Activated T-helper 2 cell treated with anti-CD3 and anti-CD28 coated beads, Interferon-gamma antibody, Interleukin-2, Interleukin-4, amounts not matched to agents 10 μg/mL and 5 μg/mL and 100 μg/mL, durations not matched to agents 14 hours and 24 hours and 36 hours (primary cell): Measurements from ENCODE around the gene F13A1. TPM values are rescaled to one million over a fixed set of nuclear protein-coding genes. Genes with fewer than 3 reads are reported as not detected.

Experiments
- DNase-seq: peaks from one replicate; pipeline ENCODE4 v3.0.0; 2021; ENCODE audit warnings: low spot score
- H3K27ac Mint-ChIP-seq: one replicate; pipeline ENCODE4 v1.8.0; 2021; ENCODE audit warnings: mixed read lengths
- H3K27me3 Mint-ChIP-seq: one replicate; pipeline ENCODE4 v1.8.0; 2021; ENCODE audit warnings: low read depth, mixed read lengths
- H3K36me3 Mint-ChIP-seq: one replicate; pipeline ENCODE4 v1.8.0; 2021; ENCODE audit warnings: low read depth, mixed read lengths
- H3K4me1 Mint-ChIP-seq: one replicate; pipeline ENCODE4 v1.8.0; 2021; ENCODE audit warnings: low read depth, mixed read lengths
- H3K4me3 Mint-ChIP-seq: one replicate; pipeline ENCODE4 v1.8.0; 2021; ENCODE audit warnings: low read depth, mild to moderate bottlenecking, moderate library complexity, mixed read lengths
- H3K9me3 Mint-ChIP-seq: one replicate; pipeline ENCODE4 v1.8.0; 2021; ENCODE audit warnings: mixed read lengths
- intact Hi-C: fragments of 100-400 bp; cut with micrococcal nuclease; formaldehyde crosslinking; loops from one replicate; pipeline ENCODE4 v1.15.1; 2023
- total RNA-seq: library from RNA; stranded (reverse); gene quantifications from 2 replicates; pipeline ENCODE4 v1.2.3, GENCODE V29; 2022

The F13A1 gene
- total RNA-seq, 1 donor from 2014 or later = not detected

DNA sequence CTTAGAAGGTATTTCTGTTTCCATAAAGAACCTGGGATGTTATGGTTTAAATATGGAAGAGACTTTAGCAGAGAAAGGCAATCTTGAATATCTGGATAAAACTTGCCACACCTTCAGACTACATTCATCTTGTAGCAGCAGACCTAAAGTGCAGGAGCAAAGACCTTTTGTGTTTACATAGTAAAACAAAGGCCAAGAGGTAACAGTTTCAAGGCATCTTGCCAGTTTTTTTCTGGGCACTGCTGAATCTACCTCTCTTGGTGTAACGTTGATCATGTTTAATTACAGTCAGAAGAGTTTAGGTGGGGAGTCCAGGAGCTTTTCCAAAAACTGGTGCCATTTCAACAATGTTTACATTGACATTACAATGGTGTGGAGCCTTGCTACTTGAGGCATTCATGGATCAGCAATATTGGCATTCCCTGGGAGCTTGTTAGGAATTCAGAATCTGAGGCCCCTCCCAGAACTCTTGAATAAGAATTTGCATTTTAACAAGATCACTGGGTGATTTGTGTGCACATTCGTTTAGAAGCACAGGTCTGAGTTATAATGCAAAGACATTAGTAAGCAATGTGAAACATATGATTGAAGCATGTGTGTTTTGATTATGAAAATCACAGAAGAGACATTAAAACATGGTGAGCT lies 94.5 kb downstream of the F13A1 start:
- intact Hi-C loops = no loop called here
- Mint-ChIP-seq H3K4me3 (no peak overlapping the region), H3K27ac (no peak overlapping the region), H3K4me1 (no peaks in the 10 kb centered on the region), H3K36me3 (no peaks in the 10 kb centered on the region), H3K9me3 (no peaks in the 10 kb centered on the region), H3K27me3 (no peaks in the 10 kb centered on the region)
- no peak for DNase-seq

DNA sequence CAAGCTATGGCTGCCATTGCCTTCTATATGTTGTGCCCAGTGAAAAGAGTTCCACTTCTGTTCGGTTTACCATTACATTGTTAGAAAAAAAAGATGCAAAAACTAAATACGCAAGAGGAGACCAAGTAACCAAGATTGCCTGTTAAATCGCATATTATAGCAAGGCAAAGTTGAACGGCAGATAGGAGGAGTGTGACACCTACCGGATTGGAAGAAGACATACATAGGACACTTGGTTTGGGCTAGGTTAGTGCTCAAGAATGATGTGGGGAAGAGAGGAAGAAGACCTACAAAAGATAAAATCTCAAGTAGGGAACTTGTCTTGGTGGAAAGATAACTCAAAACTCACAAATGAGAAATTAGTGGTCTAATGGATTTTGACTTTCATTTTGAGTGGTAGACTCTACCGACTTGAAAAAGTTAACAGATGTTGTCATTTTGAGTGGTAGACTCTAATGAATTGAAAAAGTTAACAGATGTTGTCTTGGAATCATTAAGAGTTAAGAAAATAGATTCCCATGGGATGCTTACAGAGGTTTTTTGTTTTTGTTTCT lies 95.5 kb downstream of the F13A1 start:
- no peak for DNase-seq
- Mint-ChIP-seq H3K4me3 (no peak overlapping the region), H3K4me1 (no peaks in the 10 kb centered on the region), H3K36me3 (no peaks in the 10 kb centered on the region), H3K27ac (no peak overlapping the region), H3K9me3 (no peaks in the 10 kb centered on the region), H3K27me3 (no peaks in the 10 kb centered on the region)
- intact Hi-C loops = no loop called here

DNA sequence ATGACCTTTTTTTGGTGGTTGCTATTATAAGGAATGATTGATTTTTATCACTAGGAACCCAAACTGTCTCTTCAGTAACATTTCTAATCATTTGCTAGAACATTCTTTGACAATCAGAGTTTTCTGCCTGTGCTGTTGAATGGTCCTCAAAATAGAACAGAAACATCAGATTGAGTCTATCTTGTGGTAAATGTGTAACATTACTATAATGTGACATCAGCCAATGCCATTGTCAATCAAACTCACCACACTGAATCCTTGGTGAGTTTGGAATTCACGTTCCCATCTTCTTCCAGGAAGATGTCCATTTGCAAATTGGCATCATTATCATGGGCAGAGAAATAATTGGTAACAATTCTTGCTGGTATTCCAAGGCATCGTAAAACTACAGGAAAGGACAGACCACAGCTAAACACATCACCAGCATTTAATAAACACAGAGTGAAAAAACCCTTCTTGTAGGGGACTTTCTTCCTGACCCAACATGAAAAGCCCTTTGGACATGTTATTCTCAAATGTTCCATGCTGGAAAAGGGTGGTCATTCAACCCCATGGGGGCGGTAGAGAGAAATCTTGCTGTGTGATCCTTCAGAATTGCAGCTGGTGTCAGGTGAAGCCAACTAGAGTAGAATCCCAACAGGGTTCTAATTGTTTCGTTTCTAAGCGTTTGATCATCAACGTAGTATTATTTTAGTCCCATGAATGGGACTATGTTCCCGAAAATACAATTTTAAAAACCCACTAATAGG lies 98.5 kb downstream of the F13A1 start:
- Mint-ChIP-seq H3K9me3 (no peaks in the 10 kb centered on the region), H3K27ac (no peak overlapping the region), H3K4me1 (no peaks in the 10 kb centered on the region), H3K4me3 (no peak overlapping the region), H3K27me3 (no peaks in the 10 kb centered on the region), H3K36me3 (no peaks in the 10 kb centered on the region)
- no peak for DNase-seq
- intact Hi-C loops = no loop called here

DNA sequence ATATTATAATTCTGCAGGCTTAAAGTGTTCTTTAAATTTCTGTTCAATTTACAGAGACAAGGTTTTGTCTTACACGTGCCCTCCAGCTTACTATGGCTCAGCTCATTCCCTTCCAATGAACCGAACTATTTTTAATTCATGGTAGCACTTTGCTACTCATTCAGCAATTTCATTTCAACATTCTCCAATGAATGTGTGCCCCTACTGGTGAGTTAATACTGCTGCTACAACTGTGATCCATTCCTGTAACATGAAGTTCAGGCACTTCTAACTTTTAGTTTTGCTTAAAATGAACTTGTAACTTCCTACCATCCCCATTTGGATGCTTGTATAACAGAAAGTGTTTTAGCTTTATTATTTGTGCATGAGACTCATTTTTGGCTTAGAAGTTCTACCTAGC lies 99.7 kb downstream of the F13A1 start:
- Mint-ChIP-seq H3K27ac (no peak overlapping the region), H3K27me3 (no peaks in the 10 kb centered on the region), H3K36me3 (no peaks in the 10 kb centered on the region), H3K4me3 (no peak overlapping the region), H3K9me3 (no peaks in the 10 kb centered on the region), H3K4me1 (no peaks in the 10 kb centered on the region)
- no peak for DNase-seq
- intact Hi-C loops = no loop called here

DNA sequence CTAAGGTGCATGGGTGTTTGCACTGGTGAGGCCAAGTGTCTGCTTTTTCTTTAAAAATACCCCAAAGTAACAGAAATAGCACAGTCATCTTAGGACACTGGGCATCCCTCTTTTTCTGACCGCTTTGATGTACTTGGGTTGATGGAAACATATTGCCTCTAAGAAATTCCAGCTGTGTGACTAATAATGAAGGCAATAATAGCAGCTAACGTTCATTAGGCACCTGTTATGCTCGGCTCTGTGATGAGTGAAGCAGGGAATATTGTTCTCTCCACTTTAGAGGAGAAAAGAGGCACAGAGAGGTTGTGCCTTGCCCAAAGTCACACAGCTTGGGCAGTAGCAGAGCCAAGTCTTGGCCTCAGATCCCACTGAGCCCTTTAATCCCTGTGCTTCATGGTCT lies 100.7 kb downstream of the F13A1 start:
- Mint-ChIP-seq H3K36me3 (no peaks in the 10 kb centered on the region), H3K9me3 (no peaks in the 10 kb centered on the region), H3K4me3 (no peak overlapping the region), H3K27me3 (no peaks in the 10 kb centered on the region), H3K27ac (no peak overlapping the region), H3K4me1 (no peaks in the 10 kb centered on the region)
- intact Hi-C loops = no loop called here
- no peak for DNase-seq

DNA sequence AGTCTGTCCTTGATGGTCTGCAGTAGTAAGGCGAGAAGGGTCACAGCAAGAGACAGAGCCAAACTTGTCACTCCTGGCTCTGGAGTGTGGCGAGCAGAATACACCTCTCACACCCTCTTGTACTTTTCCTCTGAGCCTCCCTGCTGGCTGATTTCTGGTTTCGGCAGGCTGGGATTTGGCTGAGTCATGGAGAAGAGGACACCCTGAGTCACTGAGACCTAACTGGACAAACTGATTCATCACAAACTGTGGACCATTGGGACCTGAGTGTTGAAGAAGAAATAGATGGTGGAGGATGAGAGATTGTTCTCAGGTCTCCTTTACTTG lies 101.7 kb downstream of the F13A1 start:
- Mint-ChIP-seq H3K9me3 (no peaks in the 10 kb centered on the region), H3K4me1 (no peaks in the 10 kb centered on the region), H3K36me3 (no peaks in the 10 kb centered on the region), H3K27me3 (no peaks in the 10 kb centered on the region), H3K4me3 (no peak overlapping the region), H3K27ac (no peak overlapping the region)
- DNase-seq = no peak
- intact Hi-C loops = no loop called here

DNA sequence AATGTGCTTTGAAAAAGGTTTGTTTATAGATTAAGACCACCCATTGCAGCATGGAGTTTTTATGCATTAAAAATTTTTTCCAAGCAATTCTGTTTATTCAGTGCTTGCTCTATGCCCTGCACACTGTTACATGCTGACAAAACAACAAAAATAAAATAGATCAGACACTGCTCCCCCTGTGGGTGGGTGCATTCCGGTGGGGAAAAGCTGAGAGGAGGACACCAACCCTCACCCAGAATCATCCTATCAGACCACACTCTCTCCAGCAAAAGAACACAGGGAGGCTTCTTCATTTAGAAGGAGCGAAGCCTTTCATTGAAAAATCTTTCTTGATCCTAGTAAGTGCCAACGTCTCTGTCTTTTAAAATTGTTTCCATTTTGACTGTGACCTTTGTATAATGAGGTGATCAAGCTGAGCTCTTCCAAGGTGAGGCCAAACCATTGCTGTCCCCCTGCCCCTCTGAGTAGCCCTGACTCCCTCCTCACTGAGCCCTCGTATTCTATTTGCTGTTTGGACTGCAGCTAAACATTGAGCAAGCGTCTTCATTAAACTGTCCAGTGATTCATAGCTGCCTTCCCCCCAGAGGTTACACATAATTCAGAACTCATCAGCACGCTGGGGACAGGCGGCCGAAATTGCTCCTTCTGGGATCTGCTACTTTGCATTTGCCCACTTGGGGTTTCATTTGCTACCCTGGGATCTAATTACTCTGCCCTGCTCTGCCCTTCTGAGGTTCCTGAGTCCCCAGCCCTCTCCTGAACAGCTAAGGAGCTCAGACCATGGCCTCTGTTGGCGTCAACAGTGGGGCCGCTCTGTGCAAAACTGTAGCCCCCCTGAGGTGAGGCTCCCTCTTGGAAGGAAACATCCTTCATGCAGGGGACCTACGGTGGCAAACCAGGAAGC lies 102.4 kb downstream of the F13A1 start:
- intact Hi-C loops = no loop called here
- DNase-seq = no peak
- H3K27me3 Mint-ChIP-seq = no peaks in the 10 kb centered on the region

DNA sequence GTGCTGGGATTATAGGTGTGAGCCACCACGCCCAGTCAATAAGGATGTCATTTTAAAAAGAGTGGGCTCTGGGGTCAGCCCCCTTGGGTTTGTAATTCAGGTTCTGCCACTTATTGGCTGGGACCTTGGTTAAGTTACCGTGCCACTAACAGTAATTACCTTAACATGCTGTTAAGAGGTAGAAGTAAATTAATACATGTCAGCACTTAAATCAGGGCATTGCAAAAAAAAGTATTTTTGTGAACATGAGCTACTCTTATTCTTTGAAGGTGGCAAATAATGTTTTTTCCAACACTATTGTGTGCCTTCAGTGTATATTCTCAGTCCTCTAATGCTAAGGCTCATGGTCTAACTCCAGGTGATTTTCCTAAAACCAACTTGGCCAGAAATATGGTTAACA lies 109.5 kb downstream of the F13A1 start:
- no peaks in the 10 kb centered on the region for H3K36me3 Mint-ChIP-seq
- no peak for DNase-seq
- H3K4me3 Mint-ChIP-seq = no peak overlapping the region
- H3K27ac Mint-ChIP-seq = no peak overlapping the region
- no peaks in the 10 kb centered on the region for H3K27me3 Mint-ChIP-seq
- no peaks in the 10 kb centered on the region for H3K4me1 Mint-ChIP-seq
- intact Hi-C loops = no loop called here
- H3K9me3 Mint-ChIP-seq = no peaks in the 10 kb centered on the region

More for the DNA sequence above, 102.4 kb downstream of the F13A1 start:
- no peaks in the 10 kb centered on the region for H3K9me3 Mint-ChIP-seq
- H3K36me3 Mint-ChIP-seq = no peaks in the 10 kb centered on the region
- no peak overlapping the region for H3K4me3 Mint-ChIP-seq
- H3K27ac Mint-ChIP-seq = no peak overlapping the region
- H3K4me1 Mint-ChIP-seq = no peaks in the 10 kb centered on the region

DNA sequence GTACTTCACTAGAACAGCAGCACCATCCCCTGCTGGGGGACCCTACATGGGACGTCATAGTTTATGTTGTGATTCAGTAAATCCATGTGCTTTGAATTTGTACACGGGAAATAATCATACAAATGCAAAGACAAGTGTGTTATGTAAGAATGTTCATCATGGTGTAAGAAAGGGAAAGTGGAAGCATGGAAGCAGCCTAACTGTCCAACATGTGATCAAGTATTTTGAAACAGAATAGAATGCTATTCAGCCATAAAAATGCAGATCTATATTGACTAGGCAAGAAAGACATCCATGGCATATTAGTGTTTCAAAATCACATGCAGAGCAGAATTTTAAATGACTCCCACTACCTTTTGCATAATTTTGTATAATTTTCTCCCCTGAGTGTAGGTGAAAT lies 117.6 kb downstream of the F13A1 start:
- intact Hi-C loops = no loop called here
- H3K4me3 Mint-ChIP-seq = no peak overlapping the region
- no peaks in the 10 kb centered on the region for H3K36me3 Mint-ChIP-seq
- DNase-seq = no peak
- H3K9me3 Mint-ChIP-seq = no peaks in the 10 kb centered on the region
- H3K27me3 Mint-ChIP-seq = no peaks in the 10 kb centered on the region
- no peaks in the 10 kb centered on the region for H3K4me1 Mint-ChIP-seq
- H3K27ac Mint-ChIP-seq = no peak overlapping the region

DNA sequence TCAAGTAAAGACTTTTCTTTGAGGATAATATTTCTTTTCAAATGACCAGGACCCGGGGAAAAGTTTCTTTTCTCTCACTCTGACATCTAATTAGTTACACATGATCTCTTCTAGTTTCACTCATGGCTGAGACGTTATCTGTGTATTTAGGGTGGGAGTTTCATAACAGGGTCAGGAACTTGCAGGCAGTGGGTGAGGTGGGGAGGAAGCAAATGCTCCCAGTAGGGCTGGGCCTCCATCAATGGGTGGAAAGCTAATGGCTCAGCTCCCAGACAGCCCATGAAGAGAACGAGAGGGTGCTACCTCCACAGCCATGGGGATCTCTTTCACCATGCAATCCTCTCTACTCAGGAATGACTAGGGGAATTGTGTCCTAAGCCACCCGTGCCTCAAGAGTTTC lies 119.3 kb downstream of the F13A1 start:
- H3K4me1 Mint-ChIP-seq = no peaks in the 10 kb centered on the region
- no peaks in the 10 kb centered on the region for H3K9me3 Mint-ChIP-seq
- H3K27me3 Mint-ChIP-seq = no peaks in the 10 kb centered on the region
- H3K27ac Mint-ChIP-seq = no peak overlapping the region
- H3K4me3 Mint-ChIP-seq = no peak overlapping the region
- intact Hi-C loops = no loop called here
- no peak for DNase-seq
- H3K36me3 Mint-ChIP-seq = no peaks in the 10 kb centered on the region

DNA sequence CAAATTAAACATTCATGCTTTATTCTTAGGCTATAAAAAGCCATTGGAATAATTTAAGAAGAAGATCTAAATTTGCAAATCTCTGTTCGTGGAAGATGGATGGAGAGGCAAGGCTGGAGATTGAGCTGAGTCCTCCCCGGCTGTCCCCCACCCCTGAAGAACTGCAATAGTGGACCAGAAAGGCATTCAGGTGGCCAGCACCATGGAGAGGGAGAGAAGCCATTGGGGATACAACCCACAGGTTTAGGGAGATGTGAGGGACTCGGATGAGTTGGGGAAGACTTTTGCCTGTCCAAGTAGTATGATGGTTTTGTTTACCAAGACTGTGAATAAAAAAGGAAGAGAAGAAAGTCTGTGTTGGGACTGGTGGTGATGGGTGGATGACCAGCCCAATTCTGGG lies 120.8 kb downstream of the F13A1 start:
- intact Hi-C loops = no loop called here
- no peaks in the 10 kb centered on the region for H3K4me1 Mint-ChIP-seq

DNA sequence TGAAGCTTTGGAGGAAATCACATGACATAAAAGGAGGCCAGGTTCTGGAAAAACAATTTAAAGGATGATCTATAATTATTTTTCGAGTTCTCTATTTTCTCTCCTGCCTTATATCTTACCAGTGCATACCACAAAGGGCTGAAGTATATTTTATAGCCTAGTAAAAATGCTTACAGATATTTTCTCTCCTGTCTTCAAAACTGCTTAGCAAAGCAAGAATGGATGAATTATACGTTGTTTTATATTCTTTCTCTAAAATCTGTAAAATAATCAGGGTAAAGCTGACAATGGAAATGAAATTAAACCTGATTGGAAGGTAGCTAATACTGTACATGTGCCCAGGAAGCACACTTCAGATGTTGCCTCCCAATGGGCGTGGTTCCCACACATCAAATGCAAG lies 123.7 kb downstream of the F13A1 start:
- Mint-ChIP-seq H3K9me3 (no peaks in the 10 kb centered on the region), H3K4me3 (no peak overlapping the region), H3K27me3 (no peaks in the 10 kb centered on the region), H3K27ac (no peak overlapping the region), H3K4me1 (no peaks in the 10 kb centered on the region), H3K36me3 (no peaks in the 10 kb centered on the region)
- no peak for DNase-seq
- intact Hi-C loops = no loop called here

More for the DNA sequence above, 120.8 kb downstream of the F13A1 start:
- Mint-ChIP-seq H3K27me3 (no peaks in the 10 kb centered on the region), H3K9me3 (no peaks in the 10 kb centered on the region), H3K36me3 (no peaks in the 10 kb centered on the region), H3K27ac (no peak overlapping the region), H3K4me3 (no peak overlapping the region)
- no peak for DNase-seq

DNA sequence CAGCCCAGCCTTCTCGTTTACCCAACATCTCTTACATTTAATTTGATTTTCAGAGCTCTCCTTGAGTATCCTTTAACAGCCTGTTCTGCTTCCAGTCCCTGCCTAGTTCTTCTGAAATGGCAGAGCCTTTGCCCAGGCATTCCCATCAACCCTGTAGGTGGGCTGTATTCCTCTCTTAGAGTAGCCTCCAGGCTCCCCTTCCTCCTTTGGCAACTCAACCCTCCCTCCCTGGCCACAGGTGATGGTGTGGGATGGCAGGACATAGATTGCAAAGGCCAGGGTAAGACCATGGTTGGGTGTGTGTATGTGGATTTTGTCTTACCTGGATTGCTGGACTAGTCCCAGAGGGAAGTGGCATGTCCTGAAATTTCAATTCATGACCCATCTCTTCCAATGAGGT lies 125.4 kb downstream of the F13A1 start:
- H3K27ac Mint-ChIP-seq = no peak overlapping the region
- H3K9me3 Mint-ChIP-seq = no peaks in the 10 kb centered on the region
- intact Hi-C loops = no loop called here
- DNase-seq = no peak
- H3K36me3 Mint-ChIP-seq = no peaks in the 10 kb centered on the region
- H3K4me3 Mint-ChIP-seq = no peak overlapping the region
- no peaks in the 10 kb centered on the region for H3K27me3 Mint-ChIP-seq
- no peaks in the 10 kb centered on the region for H3K4me1 Mint-ChIP-seq
